HEK293 (cell line): Measurements from ENCODE around the gene IL3.

Source experiments
- CTCF ChIA-PET: fragments of 350-600 bp; formaldehyde crosslinking; extraction: SDS; loops from one replicate; lab custom pipeline; 2021; ENCODE audit warnings: antibody characterized with exemption; lab: Yijun Ruan, JAX
- POLR2A ChIA-PET: fragments of 300-600 bp; formaldehyde crosslinking; extraction: SDS; loops from one replicate; lab custom pipeline; 2020; ENCODE audit warnings: antibody characterized with exemption, inconsistent platforms; lab: Yijun Ruan, JAX
- H3K27ac ChIP-seq: fragments of 200-500 bp; sonication (Bioruptor generic); 2 replicates; pipeline ENCODE4 v1.5.1; 2014; ENCODE audit warnings: low read depth, low read length, control low read depth, inconsistent platforms; ENCODE audit errors: extremely low read depth
- H3K36me3 ChIP-seq, 2 experiments: fragments of 200-500 bp in 1 of 2; sonication (Bioruptor generic) in 1 of 2; 1 replicate in 1 of 2; 2 replicates in 1 of 2; pipeline ENCODE4 v1.5.1; 2014 to 2017; ENCODE audit warnings: inconsistent platforms in 2 of 2, low read length in 2 of 2; ENCODE audit not compliant: control insufficient read depth in 2 of 2, insufficient read depth in 1 of 2
- H3K4me1 ChIP-seq: fragments of 200-500 bp; sonication (Bioruptor generic); 2 replicates; pipeline ENCODE4 v1.5.1; 2014; ENCODE audit warnings: mild to moderate bottlenecking, low read length, inconsistent platforms; ENCODE audit not compliant: control insufficient read depth, insufficient read depth
- H3K4me3 ChIP-seq: 2 replicates; pipeline ENCODE4 v1.5.1; 2011; ENCODE audit warnings: low read depth, mild to moderate bottlenecking, control low read depth, low read length, moderate library complexity
- H3K9me3 ChIP-seq: fragments of 200-500 bp; sonication (Bioruptor generic); 2 replicates; pipeline ENCODE4 v1.5.1; 2014; ENCODE audit warnings: low read depth, low read length, inconsistent platforms; ENCODE audit not compliant: control insufficient read depth, insufficient read depth
- GLI2 ChIP-seq: fragments of 450-650 bp; formaldehyde crosslinking; IDR thresholded peaks from 2 replicates; pipeline ENCODE4; 2017; ENCODE audit warnings: missing biosample characterization, missing genetic modification characterization, low read depth, borderline replicate concordance
- GLI4 ChIP-seq: fragments of 450-650 bp; formaldehyde crosslinking; IDR thresholded peaks from 2 replicates; pipeline ENCODE4 v1.5.1; 2016; ENCODE audit warnings: missing biosample characterization, missing genetic modification characterization
- GLIS2 ChIP-seq: fragments of 450-650 bp; formaldehyde crosslinking; IDR thresholded peaks from 2 replicates; pipeline ENCODE4 v1.5.1; 2016; ENCODE audit warnings: missing biosample characterization, missing genetic modification characterization
- INSM2 ChIP-seq: fragments of 450-650 bp; formaldehyde crosslinking; IDR thresholded peaks from 2 replicates; pipeline ENCODE4 v1.5.1; 2016; ENCODE audit warnings: missing biosample characterization, missing genetic modification characterization
- KLF7 ChIP-seq: fragments of 450-650 bp; formaldehyde crosslinking; IDR thresholded peaks from 2 replicates; pipeline ENCODE4 v1.5.1; 2016; ENCODE audit warnings: missing biosample characterization, missing genetic modification characterization, borderline replicate concordance
- PRDM2 ChIP-seq: fragments of 450-650 bp; formaldehyde crosslinking; IDR thresholded peaks from 2 replicates; pipeline ENCODE4 v1.5.1; 2016; ENCODE audit warnings: missing biosample characterization, missing genetic modification characterization, borderline replicate concordance
- ZBTB17 ChIP-seq: fragments of 450-650 bp; formaldehyde crosslinking; IDR thresholded peaks from 2 replicates; pipeline ENCODE4 v1.5.1; 2016; ENCODE audit warnings: missing biosample characterization, missing genetic modification characterization
- ZFHX2 ChIP-seq: fragments of 450-650 bp; formaldehyde crosslinking; conservative IDR thresholded peaks from 2 replicates; pipeline ENCODE4 v1.5.1; 2016; ENCODE audit warnings: missing biosample characterization, missing genetic modification characterization
- ZNF121 ChIP-seq: fragments of 450-650 bp; formaldehyde crosslinking; IDR thresholded peaks from 2 replicates; pipeline ENCODE4 v1.5.1; 2016; ENCODE audit warnings: missing biosample characterization, missing genetic modification characterization
- ZNF184 ChIP-seq: fragments of 450-650 bp; IDR thresholded peaks from 2 replicates; pipeline ENCODE4 v1.5.1; 2018; ENCODE audit warnings: missing biosample characterization, mild to moderate bottlenecking, missing genetic modification characterization
- ZNF311 ChIP-seq: fragments of 450-650 bp; formaldehyde crosslinking; IDR thresholded peaks from 2 replicates; pipeline ENCODE4 v1.5.1; 2017; ENCODE audit warnings: missing biosample characterization, missing genetic modification characterization, borderline replicate concordance
- ZNF37A ChIP-seq: fragments of 450-650 bp; IDR thresholded peaks from 2 replicates; pipeline ENCODE4 v1.5.1; 2018; ENCODE audit warnings: missing biosample characterization, missing genetic modification characterization
- ZNF391 ChIP-seq: fragments of 450-650 bp; formaldehyde crosslinking; IDR thresholded peaks from 2 replicates; pipeline ENCODE4 v1.5.1; 2016; ENCODE audit warnings: low read depth, missing biosample characterization, missing genetic modification characterization, borderline replicate concordance
- ZNF394 ChIP-seq: fragments of 450-650 bp; formaldehyde crosslinking; IDR thresholded peaks from 2 replicates; pipeline ENCODE4 v1.5.1; 2016; ENCODE audit warnings: missing biosample characterization, missing genetic modification characterization, mild to moderate bottlenecking, moderate library complexity, borderline replicate concordance
- ZNF404 ChIP-seq: fragments of 450-650 bp; formaldehyde crosslinking; IDR thresholded peaks from 2 replicates; pipeline ENCODE4 v1.5.1; 2017; ENCODE audit warnings: missing biosample characterization, missing genetic modification characterization
- ZNF426 ChIP-seq: fragments of 450-650 bp; formaldehyde crosslinking; IDR thresholded peaks from 2 replicates; pipeline ENCODE4 v1.5.1; 2017; ENCODE audit warnings: missing biosample characterization, missing genetic modification characterization, mild to moderate bottlenecking, inconsistent platforms, moderate library complexity
- ZNF48 ChIP-seq: fragments of 450-650 bp; formaldehyde crosslinking; IDR thresholded peaks from 2 replicates; pipeline ENCODE4 v1.5.1; 2016; ENCODE audit warnings: missing biosample characterization, missing genetic modification characterization
- ZNF513 ChIP-seq: fragments of 450-650 bp; IDR thresholded peaks from 2 replicates; pipeline ENCODE4 v1.5.1; 2018; ENCODE audit warnings: missing biosample characterization, missing genetic modification characterization
- ZNF521 ChIP-seq: fragments of 450-650 bp; formaldehyde crosslinking; IDR thresholded peaks from 2 replicates; pipeline ENCODE4 v1.5.1; 2017; ENCODE audit warnings: missing biosample characterization, mild to moderate bottlenecking, missing genetic modification characterization
- ZNF624 ChIP-seq: fragments of 450-650 bp; formaldehyde crosslinking; IDR thresholded peaks from 2 replicates; pipeline ENCODE4 v1.5.1; 2017; ENCODE audit warnings: missing biosample characterization, missing genetic modification characterization
- ZNF777 ChIP-seq: fragments of 450-650 bp; formaldehyde crosslinking; IDR thresholded peaks from 2 replicates; pipeline ENCODE4 v1.5.1; 2017; ENCODE audit warnings: missing biosample characterization, missing genetic modification characterization, borderline replicate concordance
- ZNF837 ChIP-seq: fragments of 450-650 bp; formaldehyde crosslinking; IDR thresholded peaks from 2 replicates; pipeline ENCODE4 v1.5.1; 2016; ENCODE audit warnings: missing biosample characterization, missing genetic modification characterization
- ZSCAN30 ChIP-seq: fragments of 450-650 bp; IDR thresholded peaks from 2 replicates; pipeline ENCODE4 v1.5.1; 2018; ENCODE audit warnings: missing biosample characterization, mild to moderate bottlenecking, missing genetic modification characterization, moderate library complexity
- TF ChIP-seq, protein P1 (sequence below): fragments of 450-650 bp; formaldehyde crosslinking; IDR thresholded peaks from 2 replicates; pipeline ENCODE4 v1.5.1; 2016; ENCODE audit warnings: missing biosample characterization, missing genetic modification characterization

The IL3 gene

GRCh38 chr5:132030610-132031009 lies 29.8 kb upstream of the IL3 start:
- no peak overlapping the region for H3K27ac ChIP-seq
- TF ChIP-seq ZNF521 (tag by site-specific recombination) (no peak), ZNF426 (no peak), GLI4 (tag by site-specific recombination) (no peak), ZNF391 (tag by site-specific recombination) (no peak), ZNF624 (no peak), GLIS2 (tag by site-specific recombination) (no peak)
- no peaks in the 10 kb centered on the region for H3K36me3 ChIP-seq
- H3K9me3 ChIP-seq, result no peaks in the 10 kb centered on the region
- CTCF ChIA-PET, result no interaction called here
- no peak overlapping the region for H3K4me3 ChIP-seq
- no peaks in the 10 kb centered on the region for H3K4me1 ChIP-seq
- POLR2A ChIA-PET, result no interaction called here

- H3K36me3 ChIP-seq, result no peaks in the 10 kb centered on the region
- H3K27ac ChIP-seq, result no peak overlapping the region
- no peaks in the 10 kb centered on the region for H3K4me1 ChIP-seq
- ChIA-PET POLR2A (no interaction called here), CTCF (no interaction called here)
- H3K4me3 ChIP-seq, result no peak overlapping the region
- no peaks in the 10 kb centered on the region for H3K9me3 ChIP-seq
- TF ChIP-seq PRDM2 (tag by site-specific recombination), result no peak
- no peak for TF ChIP-seq ZNF48 (tag by site-specific recombination)
- no peak for TF ChIP-seq ZNF777 (tag by site-specific recombination)
- TF ChIP-seq INSM2 (tag by site-specific recombination), result no peak
- TF ChIP-seq ZBTB17, result no peak
- TF ChIP-seq ZNF513 (tag by site-specific recombination), result no peak
- no peak for TF ChIP-seq ZNF121 (tag by site-specific recombination)
- TF ChIP-seq ZNF404 (tag by site-specific recombination), result no peak
- no peak for TF ChIP-seq ZNF837 (tag by site-specific recombination)
- TF ChIP-seq, protein P1, sequence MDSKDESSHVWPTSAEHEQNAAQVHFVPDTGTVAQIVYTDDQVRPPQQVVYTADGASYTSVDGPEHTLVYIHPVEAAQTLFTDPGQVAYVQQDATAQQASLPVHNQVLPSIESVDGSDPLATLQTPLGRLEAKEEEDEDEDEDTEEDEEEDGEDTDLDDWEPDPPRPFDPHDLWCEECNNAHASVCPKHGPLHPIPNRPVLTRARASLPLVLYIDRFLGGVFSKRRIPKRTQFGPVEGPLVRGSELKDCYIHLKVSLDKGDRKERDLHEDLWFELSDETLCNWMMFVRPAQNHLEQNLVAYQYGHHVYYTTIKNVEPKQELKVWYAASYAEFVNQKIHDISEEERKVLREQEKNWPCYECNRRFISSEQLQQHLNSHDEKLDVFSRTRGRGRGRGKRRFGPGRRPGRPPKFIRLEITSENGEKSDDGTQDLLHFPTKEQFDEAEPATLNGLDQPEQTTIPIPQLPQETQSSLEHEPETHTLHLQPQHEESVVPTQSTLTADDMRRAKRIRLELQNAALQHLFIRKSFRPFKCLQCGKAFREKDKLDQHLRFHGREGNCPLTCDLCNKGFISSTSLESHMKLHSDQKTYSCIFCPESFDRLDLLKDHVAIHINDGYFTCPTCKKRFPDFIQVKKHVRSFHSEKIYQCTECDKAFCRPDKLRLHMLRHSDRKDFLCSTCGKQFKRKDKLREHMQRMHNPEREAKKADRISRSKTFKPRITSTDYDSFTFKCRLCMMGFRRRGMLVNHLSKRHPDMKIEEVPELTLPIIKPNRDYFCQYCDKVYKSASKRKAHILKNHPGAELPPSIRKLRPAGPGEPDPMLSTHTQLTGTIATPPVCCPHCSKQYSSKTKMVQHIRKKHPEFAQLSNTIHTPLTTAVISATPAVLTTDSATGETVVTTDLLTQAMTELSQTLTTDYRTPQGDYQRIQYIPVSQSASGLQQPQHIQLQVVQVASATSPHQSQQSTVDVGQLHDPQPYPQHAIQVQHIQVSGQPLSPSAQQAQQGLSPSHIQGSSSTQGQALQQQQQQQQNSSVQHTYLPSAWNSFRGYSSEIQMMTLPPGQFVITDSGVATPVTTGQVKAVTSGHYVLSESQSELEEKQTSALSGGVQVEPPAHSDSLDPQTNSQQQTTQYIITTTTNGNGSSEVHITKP (tag by site-specific recombination), result no peak
- no peak for TF ChIP-seq ZNF184
- TF ChIP-seq KLF7 (tag by site-specific recombination), result no peak
- no peak for TF ChIP-seq GLI2 (tag by site-specific recombination)
- no peak for TF ChIP-seq ZSCAN30 (tag by site-specific recombination)
- TF ChIP-seq ZNF37A, result no peak
- no peak for TF ChIP-seq ZFHX2 (tag by site-specific recombination)
- TF ChIP-seq ZNF311 (tag by site-specific recombination), result no peak
- TF ChIP-seq ZNF394, result no peak
These were observed 28.3 kb upstream of the IL3 start for GRCh38 chr5:132032196-132032595.
